ENCODE measurements around the gene TMEM181.
A peak's percentile ranks its signal among the peaks of the same experiment; 100 is the strongest.

The TMEM181 gene

GRCh38 chr6:158539413-158539812 is 20.5 kb upstream of the TMEM181 start:
- Histone ChIP-seq H3K4me3 (ENCODE audit: low read length) (no peak overlapping the region), H3K9me3 (ENCODE audit: control insufficient read depth, low read depth, low read length) (no peaks in the 10 kb centered on the region), H3K27ac (ENCODE audit: low read length) (no peak overlapping the region), H3K36me3 (ENCODE audit: control insufficient read depth, low read depth, low read length) (no peaks in the 10 kb centered on the region), H3K27me3 (ENCODE audit: control insufficient read depth, insufficient read depth, low read length) (peaks cover 15% of the 10 kb centered on the region), H3K9ac (ENCODE audit: low read length) (no peak overlapping the region), H3K4me1 (ENCODE audit: control insufficient read depth, low read depth, low read length) (no peaks in the 10 kb centered on the region)

- Histone ChIP-seq H3K9ac (ENCODE audit: low read length) (no peak overlapping the region), H3K4me1 (ENCODE audit: control insufficient read depth, low read depth, low read length) (no peaks in the 10 kb centered on the region), H3K36me3 (ENCODE audit: control insufficient read depth, low read depth, low read length) (no peaks in the 10 kb centered on the region), H3K27me3 (ENCODE audit: control insufficient read depth, insufficient read depth, low read length) (peaks cover 15% of the 10 kb centered on the region), H3K27ac (ENCODE audit: low read length) (no peak overlapping the region), H3K9me3 (ENCODE audit: control insufficient read depth, low read depth, low read length) (no peaks in the 10 kb centered on the region), H3K4me3 (ENCODE audit: low read length) (no peak overlapping the region)
Measured at GRCh38 chr6:158539881-158540280, 20.0 kb upstream of the TMEM181 start.

GRCh38 chr6:158543606-158544185 is 16.2 kb upstream of the TMEM181 start:
- Histone ChIP-seq H3K4me1 (ENCODE audit: control insufficient read depth, low read depth, low read length) (peaks cover 9% of the 10 kb centered on the region), H3K9me3 (ENCODE audit: control insufficient read depth, low read depth, low read length) (no peaks in the 10 kb centered on the region), H3K36me3 (ENCODE audit: control insufficient read depth, low read depth, low read length) (no peaks in the 10 kb centered on the region), H3K27me3 (ENCODE audit: control insufficient read depth, insufficient read depth, low read length) (peaks cover 3% of the 10 kb centered on the region), H3K27ac (ENCODE audit: low read length) (no peak overlapping the region), H3K9ac (ENCODE audit: low read length) (no peak overlapping the region), H3K4me3 (ENCODE audit: low read length) (no peak overlapping the region)

- peaks cover 11% of the 10 kb centered on the region for H3K4me1 ChIP-seq (ENCODE audit: control insufficient read depth, low read depth, low read length)
- no peaks in the 10 kb centered on the region for H3K36me3 ChIP-seq (ENCODE audit: control insufficient read depth, low read depth, low read length)
- no peak overlapping the region for H3K4me3 ChIP-seq (ENCODE audit: low read length)
- no peak overlapping the region for H3K9ac ChIP-seq (ENCODE audit: low read length)
- H3K27me3 ChIP-seq (ENCODE audit: control insufficient read depth, insufficient read depth, low read length), result no peaks in the 10 kb centered on the region
- no peak overlapping the region for H3K27ac ChIP-seq (ENCODE audit: low read length)
- H3K9me3 ChIP-seq (ENCODE audit: control insufficient read depth, low read depth, low read length), result no peaks in the 10 kb centered on the region
Measured at GRCh38 chr6:158544428-158544827, 15.5 kb upstream of the TMEM181 start.

GRCh38 chr6:158545043-158545966 is 14.6 kb upstream of the TMEM181 start:
- H3K27ac ChIP-seq (ENCODE audit: low read length), result no peak overlapping the region
- H3K36me3 ChIP-seq (ENCODE audit: control insufficient read depth, low read depth, low read length), result no peaks in the 10 kb centered on the region
- no peaks in the 10 kb centered on the region for H3K27me3 ChIP-seq (ENCODE audit: control insufficient read depth, insufficient read depth, low read length)
- H3K9me3 ChIP-seq (ENCODE audit: control insufficient read depth, low read depth, low read length), result no peaks in the 10 kb centered on the region
- no peak overlapping the region for H3K9ac ChIP-seq (ENCODE audit: low read length)
- H3K4me1 ChIP-seq (ENCODE audit: control insufficient read depth, low read depth, low read length), result peaks cover 11% of the 10 kb centered on the region
- no peak overlapping the region for H3K4me3 ChIP-seq (ENCODE audit: low read length)

- H3K36me3 ChIP-seq (ENCODE audit: control insufficient read depth, low read depth, low read length), result no peaks in the 10 kb centered on the region
- peaks cover 11% of the 10 kb centered on the region for H3K4me1 ChIP-seq (ENCODE audit: control insufficient read depth, low read depth, low read length)
- peak overlapping the region; percentile 5 for H3K9ac ChIP-seq (ENCODE audit: low read length)
- no peaks in the 10 kb centered on the region for H3K9me3 ChIP-seq (ENCODE audit: control insufficient read depth, low read depth, low read length)
- H3K27ac ChIP-seq (ENCODE audit: low read length), result peak overlapping the region; percentile 52
- H3K4me3 ChIP-seq (ENCODE audit: low read length), result no peak overlapping the region
- H3K27me3 ChIP-seq (ENCODE audit: control insufficient read depth, insufficient read depth, low read length), result no peaks in the 10 kb centered on the region
Measured at GRCh38 chr6:158548418-158549161, 11.3 kb upstream of the TMEM181 start.

- Histone ChIP-seq H3K4me3 (ENCODE audit: low read length) (no peak overlapping the region), H3K36me3 (ENCODE audit: control insufficient read depth, low read depth, low read length) (no peaks in the 10 kb centered on the region), H3K9me3 (ENCODE audit: control insufficient read depth, low read depth, low read length) (no peaks in the 10 kb centered on the region), H3K27ac (ENCODE audit: low read length) (no peak overlapping the region), H3K27me3 (ENCODE audit: control insufficient read depth, insufficient read depth, low read length) (no peaks in the 10 kb centered on the region), H3K9ac (ENCODE audit: low read length) (no peak overlapping the region), H3K4me1 (ENCODE audit: control insufficient read depth, low read depth, low read length) (peaks cover 11% of the 10 kb centered on the region)
Measured at GRCh38 chr6:158552055-158552795, 7.7 kb upstream of the TMEM181 start.

- Histone ChIP-seq H3K9me3 (ENCODE audit: control insufficient read depth, low read depth, low read length) (no peaks in the 10 kb centered on the region), H3K9ac (ENCODE audit: low read length) (no peak overlapping the region)
Measured at GRCh38 chr6:158552796-158553138, 7.1 kb upstream of the TMEM181 start.

GRCh38 chr6:158554611-158555361 is 5.1 kb upstream of the TMEM181 start:
- no peak overlapping the region for H3K9ac ChIP-seq (ENCODE audit: low read length)

More at GRCh38 chr6:158552796-158553138, 7.1 kb upstream of the TMEM181 start:
- Histone ChIP-seq H3K4me1 (ENCODE audit: control insufficient read depth, low read depth, low read length) (peaks cover 11% of the 10 kb centered on the region), H3K27me3 (ENCODE audit: control insufficient read depth, insufficient read depth, low read length) (no peaks in the 10 kb centered on the region), H3K27ac (ENCODE audit: low read length) (no peak overlapping the region), H3K4me3 (ENCODE audit: low read length) (no peak overlapping the region), H3K36me3 (ENCODE audit: control insufficient read depth, low read depth, low read length) (no peaks in the 10 kb centered on the region)

GRCh38 chr6:158556113-158556512 is 3.8 kb upstream of the TMEM181 start:
- peaks cover 3% of the 10 kb centered on the region for H3K4me1 ChIP-seq (ENCODE audit: control insufficient read depth, low read depth, low read length)
- H3K27ac ChIP-seq (ENCODE audit: low read length), result no peak overlapping the region
- H3K9ac ChIP-seq (ENCODE audit: low read length), result no peak overlapping the region
- H3K4me3 ChIP-seq (ENCODE audit: low read length), result no peak overlapping the region
- no peaks in the 10 kb centered on the region for H3K9me3 ChIP-seq (ENCODE audit: control insufficient read depth, low read depth, low read length)
- H3K27me3 ChIP-seq (ENCODE audit: control insufficient read depth, insufficient read depth, low read length), result no peaks in the 10 kb centered on the region
- H3K36me3 ChIP-seq (ENCODE audit: control insufficient read depth, low read depth, low read length), result no peaks in the 10 kb centered on the region

More at GRCh38 chr6:158554611-158555361, 5.1 kb upstream of the TMEM181 start:
- Histone ChIP-seq H3K36me3 (ENCODE audit: control insufficient read depth, low read depth, low read length) (no peaks in the 10 kb centered on the region), H3K4me1 (ENCODE audit: control insufficient read depth, low read depth, low read length) (peaks cover 3% of the 10 kb centered on the region), H3K27ac (ENCODE audit: low read length) (no peak overlapping the region), H3K27me3 (ENCODE audit: control insufficient read depth, insufficient read depth, low read length) (no peaks in the 10 kb centered on the region), H3K9me3 (ENCODE audit: control insufficient read depth, low read depth, low read length) (no peaks in the 10 kb centered on the region), H3K4me3 (ENCODE audit: low read length) (no peak overlapping the region)
